HepG2 (cell line): ENCODE results near the gene SELENOM. TPM values are rescaled to one million over a fixed set of nuclear protein-coding genes. Genes with fewer than 3 reads are reported as not detected.

ENCODE experiments used
- ARNT2 ChIP-seq: sonication (generic); formaldehyde crosslinking; IDR thresholded peaks from 2 replicates; pipeline ENCODE4 v1.8.0; 2022; ENCODE audit warnings: mild to moderate bottlenecking, low read depth, missing genetic modification reagents, moderate library complexity
- JARID2 ChIP-seq: sonication (generic); formaldehyde crosslinking; IDR thresholded peaks from 2 replicates; pipeline ENCODE4 v1.8.1; 2023; ENCODE audit warnings: missing genetic modification reagents, inconsistent platforms; ENCODE audit not compliant: insufficient replicate concordance
- JUN ChIP-seq: sonication (generic); formaldehyde crosslinking; IDR thresholded peaks from 2 replicates; pipeline ENCODE4 v1.4.0; 2020; ENCODE audit warnings: mild to moderate bottlenecking, missing genetic modification reagents
- NCOA2 ChIP-seq: sonication (generic); formaldehyde crosslinking; IDR thresholded peaks from 2 replicates; pipeline ENCODE4 v1.8.0; 2022; ENCODE audit warnings: inconsistent platforms
- NFRKB ChIP-seq: fragments of 450-650 bp; IDR thresholded peaks from 2 replicates; pipeline ENCODE4 v1.6.1; 2017
- POLR2AphosphoS5 ChIP-seq: IDR thresholded peaks from 2 replicates; pipeline ENCODE4 v1.6.1; 2012; ENCODE audit warnings: low read depth, low read length
- SCMH1 ChIP-seq: sonication (generic); formaldehyde crosslinking; IDR thresholded peaks from 2 replicates; pipeline ENCODE4 v1.9.0; 2021; ENCODE audit warnings: missing genetic modification reagents, mild to moderate bottlenecking, borderline replicate concordance
- SMC3 ChIP-seq: IDR thresholded peaks from 2 replicates; pipeline ENCODE4 v1.6.1; 2011; ENCODE audit warnings: low read length, improper control_type of control experiment
- SRSF1 ChIP-seq: fragments of 200-400 bp; formaldehyde crosslinking; optimal IDR thresholded peaks from 2 replicates; pipeline ENCODE3; 2017; ENCODE audit warnings: mild to moderate bottlenecking, low read depth, low read length, moderate library complexity
- SRSF4 ChIP-seq: fragments of 200-400 bp; formaldehyde crosslinking; IDR thresholded peaks from one replicate; pipeline ENCODE4 v1.6.1; 2018; ENCODE audit warnings: mild to moderate bottlenecking, low read depth, low read length, moderate library complexity; ENCODE audit not compliant: poor library complexity, severe bottlenecking
- TBL1XR1 ChIP-seq: fragments of 150-350 bp; IDR thresholded peaks from 2 replicates; pipeline ENCODE4 v1.6.1; 2014; ENCODE audit warnings: borderline replicate concordance, low read length; ENCODE audit not compliant: partially characterized antibody
- ZGPAT ChIP-seq: IDR thresholded peaks from 2 replicates; pipeline ENCODE4 v1.6.1; 2016; ENCODE audit warnings: mild to moderate bottlenecking
- ZNF18 ChIP-seq: sonication (generic); formaldehyde crosslinking; IDR thresholded peaks from 2 replicates; pipeline ENCODE4 v1.8.0; 2022; ENCODE audit warnings: mild to moderate bottlenecking, missing genetic modification reagents; ENCODE audit not compliant: insufficient replicate concordance
- ZNF260 ChIP-seq: sonication (generic); formaldehyde crosslinking; IDR thresholded peaks from 2 replicates; pipeline ENCODE4 v1.4.0; 2020; ENCODE audit warnings: missing genetic modification reagents, low read depth, mild to moderate bottlenecking, borderline replicate concordance
- ZNF512 ChIP-seq: sonication (generic); formaldehyde crosslinking; IDR thresholded peaks from 2 replicates; pipeline ENCODE4 v1.4.0; 2020; ENCODE audit warnings: mild to moderate bottlenecking, missing genetic modification reagents
- polyA plus RNA-seq, 8 experiments: library from polyadenylated mRNA; depleted of rRNA in 3 of 8; stranded (reverse) in 7 of 8; unstranded in 1 of 8; fragments of >200 nt; fragmentation: Illumina TruSeq in 4 of 8; extraction: Trizol in 4 of 8; gene quantifications; 2 replicates each; pipeline versions ENCODE4 v1.2.1 to v1.2.3, GENCODE V29; 2011 to 2016; ENCODE audit warnings: low read depth in 4 of 8, missing spikeins in 1 of 8, mixed read lengths in 1 of 8; ENCODE audit not compliant: insufficient read depth in 1 of 8
- total RNA-seq, 5 experiments: library from RNA; depleted of rRNA; stranded (reverse); fragments of >200 nt; fragmentation: Illumina TruSeq; extraction: Trizol; gene quantifications; 2 replicates each; pipeline ENCODE4 v1.2.3, GENCODE V29; 2016; ENCODE audit warnings: low read depth in 1 of 5
- TF ChIP-seq, protein P1 (sequence below): sonication (generic); formaldehyde crosslinking; IDR thresholded peaks from 2 replicates; pipeline ENCODE4 v1.5.1; 2020; ENCODE audit warnings: mild to moderate bottlenecking, missing genetic modification reagents, moderate library complexity

Gene SELENOM
- total and polyA plus RNA-seq, 2 of the 13 experiments (the other 11 are each of a cell fraction or from before 2014, with no cell fraction given): 4.1 to 4.3 TPM

DNA sequence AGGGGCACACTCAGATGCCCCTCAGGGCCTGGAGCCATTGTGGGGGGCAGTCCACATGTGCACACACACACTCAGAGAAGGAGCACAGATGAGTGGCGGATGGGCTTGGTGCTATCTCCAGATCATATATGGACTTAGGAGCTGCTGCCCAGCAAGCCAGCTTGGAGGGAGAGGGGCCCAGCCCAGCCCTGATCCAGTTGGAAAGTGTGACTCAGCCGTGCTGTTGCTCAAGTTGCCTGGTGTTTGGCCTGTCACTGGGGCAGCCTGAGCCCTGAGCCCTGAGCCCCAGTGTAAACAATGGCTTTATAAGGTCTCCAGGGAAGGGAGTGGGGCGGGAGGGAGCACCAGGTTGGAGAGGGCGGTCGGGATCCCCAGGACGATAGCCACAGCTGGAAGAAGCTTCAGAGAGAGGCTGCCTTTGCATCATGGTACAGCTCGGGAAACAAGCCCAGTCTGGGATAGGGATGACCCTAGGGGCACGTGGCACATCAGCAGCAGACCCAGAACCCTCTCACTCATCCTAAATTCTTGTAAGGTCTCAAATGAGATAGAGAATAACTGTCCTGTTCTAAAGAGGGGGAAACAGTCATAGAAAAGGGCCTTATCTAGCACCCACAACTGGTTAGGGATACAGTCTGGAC, 4.8 kb downstream of the SELENOM start (continued):
- TF ChIP-seq, protein P1, sequence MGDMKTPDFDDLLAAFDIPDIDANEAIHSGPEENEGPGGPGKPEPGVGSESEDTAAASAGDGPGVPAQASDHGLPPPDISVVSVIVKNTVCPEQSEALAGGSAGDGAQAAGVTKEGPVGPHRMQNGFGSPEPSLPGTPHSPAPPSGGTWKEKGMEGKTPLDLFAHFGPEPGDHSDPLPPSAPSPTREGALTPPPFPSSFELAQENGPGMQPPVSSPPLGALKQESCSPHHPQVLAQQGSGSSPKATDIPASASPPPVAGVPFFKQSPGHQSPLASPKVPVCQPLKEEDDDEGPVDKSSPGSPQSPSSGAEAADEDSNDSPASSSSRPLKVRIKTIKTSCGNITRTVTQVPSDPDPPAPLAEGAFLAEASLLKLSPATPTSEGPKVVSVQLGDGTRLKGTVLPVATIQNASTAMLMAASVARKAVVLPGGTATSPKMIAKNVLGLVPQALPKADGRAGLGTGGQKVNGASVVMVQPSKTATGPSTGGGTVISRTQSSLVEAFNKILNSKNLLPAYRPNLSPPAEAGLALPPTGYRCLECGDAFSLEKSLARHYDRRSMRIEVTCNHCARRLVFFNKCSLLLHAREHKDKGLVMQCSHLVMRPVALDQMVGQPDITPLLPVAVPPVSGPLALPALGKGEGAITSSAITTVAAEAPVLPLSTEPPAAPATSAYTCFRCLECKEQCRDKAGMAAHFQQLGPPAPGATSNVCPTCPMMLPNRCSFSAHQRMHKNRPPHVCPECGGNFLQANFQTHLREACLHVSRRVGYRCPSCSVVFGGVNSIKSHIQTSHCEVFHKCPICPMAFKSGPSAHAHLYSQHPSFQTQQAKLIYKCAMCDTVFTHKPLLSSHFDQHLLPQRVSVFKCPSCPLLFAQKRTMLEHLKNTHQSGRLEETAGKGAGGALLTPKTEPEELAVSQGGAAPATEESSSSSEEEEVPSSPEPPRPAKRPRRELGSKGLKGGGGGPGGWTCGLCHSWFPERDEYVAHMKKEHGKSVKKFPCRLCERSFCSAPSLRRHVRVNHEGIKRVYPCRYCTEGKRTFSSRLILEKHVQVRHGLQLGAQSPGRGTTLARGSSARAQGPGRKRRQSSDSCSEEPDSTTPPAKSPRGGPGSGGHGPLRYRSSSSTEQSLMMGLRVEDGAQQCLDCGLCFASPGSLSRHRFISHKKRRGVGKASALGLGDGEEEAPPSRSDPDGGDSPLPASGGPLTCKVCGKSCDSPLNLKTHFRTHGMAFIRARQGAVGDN (CRISPR knock-in tag): peak; percentile 87
- TF ChIP-seq JUN (CRISPR knock-in tag) (0 out of 2 replicates have a peak, but pooled peaks have one; percentile 54), JARID2 (CRISPR knock-in tag) (no peak), POLR2AphosphoS5 (no peak), SCMH1 (CRISPR knock-in tag) (no peak), ZNF512 (CRISPR knock-in tag) (no peak), NFRKB (no peak), NCOA2 (CRISPR knock-in tag) (0 out of 2 replicates have a peak, but pooled peaks have one; percentile 20), TBL1XR1 (no peak), ZNF260 (CRISPR knock-in tag) (no peak), SRSF1 (no peak), ZNF18 (CRISPR knock-in tag) (no peak), SRSF4 (no peak), ARNT2 (CRISPR knock-in tag) (no peak), SMC3 (0 out of 2 replicates have a peak, but pooled peaks have one; percentile 6), ZGPAT (no peak)
